Erythroblast (primary cell): ENCODE data around the gene PADI3.

Source experiments
- DNase-seq, 2 experiments: peaks; one replicate each; lab custom pipeline; 2025; lab: John Stamatoyannopoulos, UW
- GATA1 ChIP-seq: IDR thresholded peaks from 2 replicates; pipeline ENCODE4 v1.6.1; 2011; ENCODE audit warnings: low read depth, mild to moderate bottlenecking, control low read depth, low read length, moderate library complexity
- POLR2A ChIP-seq: IDR thresholded peaks from 2 replicates; pipeline ENCODE4 v1.6.1; 2011; ENCODE audit warnings: mild to moderate bottlenecking, low read length

Gene PADI3

DNA sequence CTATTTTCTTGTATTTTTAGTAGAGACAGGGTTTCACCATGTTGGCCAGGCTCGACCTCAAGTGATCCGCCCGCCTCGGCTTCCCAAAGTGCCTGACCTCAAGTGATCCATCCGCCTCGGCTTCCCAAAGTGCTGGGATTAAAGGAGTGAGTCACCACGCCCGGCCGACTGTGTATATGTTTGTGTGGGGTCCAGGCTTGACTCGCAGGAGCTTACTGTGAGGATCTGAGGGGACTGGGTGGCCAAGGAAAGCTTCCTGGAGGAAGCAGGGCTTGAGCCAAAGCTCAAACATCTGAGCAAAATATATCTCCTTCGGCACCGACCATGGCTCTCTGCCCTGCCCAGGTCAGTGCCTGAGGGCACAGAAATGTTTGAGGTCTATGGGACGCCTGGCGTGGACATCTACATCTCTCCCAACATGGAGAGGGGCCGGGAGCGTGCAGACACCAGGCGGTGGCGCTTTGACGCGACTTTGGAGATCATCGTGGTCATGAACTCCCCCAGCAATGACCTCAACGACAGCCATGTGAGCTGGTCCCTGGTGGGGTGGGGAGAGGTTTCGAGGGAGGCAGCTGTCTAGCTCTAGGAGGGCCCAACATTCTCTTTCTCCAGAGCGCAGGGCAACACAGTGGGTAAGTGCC lies 10.5 kb downstream of the PADI3 start:
- TF ChIP-seq POLR2A = no peak
- no peak for TF ChIP-seq GATA1
- DNase-seq = no peak

DNA sequence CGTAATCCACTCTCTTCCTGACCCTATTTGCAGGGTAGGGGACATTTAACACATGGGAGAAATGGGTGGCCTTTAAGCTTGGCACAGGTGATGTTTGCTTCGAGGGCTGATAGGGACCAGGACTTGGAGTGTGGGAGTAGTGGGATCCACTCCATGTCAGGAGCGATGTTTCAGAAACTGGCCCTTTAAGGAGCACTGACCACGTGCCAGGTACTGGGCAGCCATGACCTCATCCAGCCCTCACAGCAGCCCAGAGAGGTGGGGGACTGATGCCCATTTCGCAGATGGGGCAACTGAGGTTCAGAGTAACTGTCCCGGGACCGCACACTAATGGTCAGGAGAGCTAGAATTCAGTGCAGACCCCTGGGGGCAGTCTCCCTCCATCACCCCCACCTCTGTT lies 11.4 kb downstream of the PADI3 start:
- no peak for DNase-seq

DNA sequence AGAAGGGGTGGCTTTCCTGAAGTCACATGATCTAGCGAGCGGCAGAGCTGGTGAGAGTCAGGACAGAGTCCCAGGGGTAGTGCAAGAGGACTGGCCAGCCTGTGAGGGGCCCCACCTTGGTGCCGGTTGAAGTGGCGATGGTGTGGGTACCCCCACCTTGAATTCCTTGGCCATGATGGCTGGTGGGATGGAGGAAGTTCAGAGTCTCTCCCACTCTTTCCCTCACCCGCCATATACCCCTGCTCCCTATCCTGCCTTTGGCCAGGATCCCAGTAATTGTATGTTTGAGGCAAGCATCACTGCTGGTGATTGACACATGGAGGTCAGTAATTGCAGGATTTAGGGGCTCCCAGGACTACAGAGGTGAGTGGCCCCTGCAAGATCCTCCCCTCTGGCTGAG lies 11.8 kb downstream of the PADI3 start:
- TF ChIP-seq GATA1 = no peak
- no peak for TF ChIP-seq POLR2A
- no peak for DNase-seq

More for the DNA sequence above, 11.4 kb downstream of the PADI3 start:
- no peak for TF ChIP-seq POLR2A
- TF ChIP-seq GATA1 = no peak

DNA sequence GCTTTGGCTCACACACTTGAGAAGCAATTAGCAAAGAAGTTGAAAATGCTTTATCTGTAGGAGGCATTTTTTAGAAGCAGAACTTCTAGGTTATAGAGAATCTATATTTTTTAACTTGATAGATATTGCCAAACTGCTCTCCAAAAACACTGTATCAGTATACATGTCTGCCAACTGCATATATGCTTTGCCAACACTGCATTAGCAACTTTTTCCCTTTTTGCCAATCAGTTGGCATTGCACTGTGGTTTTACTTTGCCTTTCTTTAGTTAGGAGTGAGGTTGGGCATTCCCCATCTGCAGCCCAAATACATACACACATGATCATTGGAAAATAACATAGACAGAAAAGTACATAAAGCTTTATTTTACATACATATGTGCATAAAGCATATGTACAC lies 15.0 kb downstream of the PADI3 start:
- TF ChIP-seq GATA1 (no peak), POLR2A (no peak)

DNA sequence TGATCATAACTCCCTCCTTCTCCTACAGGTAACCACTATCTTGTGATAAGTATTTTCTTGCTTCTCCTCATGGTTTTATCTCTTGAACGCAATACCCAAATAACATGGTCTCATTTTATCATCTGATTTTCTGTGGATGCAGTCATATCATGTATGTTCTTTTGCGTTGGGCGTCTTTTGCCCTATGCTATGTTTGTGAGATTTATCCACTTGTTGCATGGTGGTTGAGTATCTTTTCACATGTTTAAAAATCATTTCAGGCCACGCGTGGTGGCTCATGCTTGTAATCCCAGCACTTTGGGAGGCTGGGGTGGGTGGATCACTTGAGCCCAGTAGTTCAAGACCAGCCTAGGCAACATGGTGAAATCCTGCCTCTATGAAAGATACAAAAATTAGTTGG lies 15.6 kb downstream of the PADI3 start:
- TF ChIP-seq GATA1 (no peak), POLR2A (no peak)
- DNase-seq = no peak

More for the DNA sequence above, 15.0 kb downstream of the PADI3 start:
- no peak for DNase-seq

DNA sequence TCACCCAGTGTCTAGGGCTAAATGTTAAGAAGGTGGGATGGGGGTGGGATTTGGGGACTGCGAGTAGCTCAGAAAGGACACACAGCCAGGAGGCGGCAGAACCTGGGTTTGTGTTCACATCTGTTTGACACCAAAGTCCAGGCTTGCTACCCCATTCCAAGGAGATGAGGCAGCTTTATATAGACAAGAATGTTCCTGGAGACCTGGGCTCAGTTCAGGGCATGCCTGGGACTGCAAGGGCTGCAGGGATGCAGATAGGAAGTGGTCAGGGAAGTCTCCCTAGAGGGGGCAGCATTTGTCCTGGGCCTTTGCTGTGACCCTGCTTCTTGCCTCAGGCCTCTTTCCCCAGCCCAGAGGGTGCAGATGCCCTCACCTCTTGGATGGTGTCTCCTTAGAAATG lies 16.3 kb downstream of the PADI3 start:
- no peak for DNase-seq
- TF ChIP-seq POLR2A (no peak), GATA1 (no peak)

DNA sequence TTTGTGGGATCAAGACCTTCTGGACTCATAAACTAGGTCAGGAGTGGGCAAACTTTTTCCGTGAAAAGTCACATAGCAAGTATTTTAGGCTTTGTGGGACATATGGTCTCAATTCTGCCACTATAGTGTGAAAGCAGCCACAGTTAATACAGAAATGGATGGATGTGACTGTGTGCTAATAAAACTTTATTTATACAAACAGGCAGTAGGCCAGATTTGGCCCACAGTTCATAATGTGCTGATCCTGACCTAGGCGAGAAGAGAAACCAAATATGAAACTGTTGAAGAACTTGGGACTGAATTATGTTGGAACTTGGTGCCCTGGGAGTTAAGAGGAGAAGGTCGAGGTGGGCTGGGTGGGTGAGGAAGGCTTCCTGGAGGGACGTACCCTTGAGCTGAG lies 17.1 kb downstream of the PADI3 start:
- TF ChIP-seq POLR2A (no peak), GATA1 (no peak)
- no peak for DNase-seq

DNA sequence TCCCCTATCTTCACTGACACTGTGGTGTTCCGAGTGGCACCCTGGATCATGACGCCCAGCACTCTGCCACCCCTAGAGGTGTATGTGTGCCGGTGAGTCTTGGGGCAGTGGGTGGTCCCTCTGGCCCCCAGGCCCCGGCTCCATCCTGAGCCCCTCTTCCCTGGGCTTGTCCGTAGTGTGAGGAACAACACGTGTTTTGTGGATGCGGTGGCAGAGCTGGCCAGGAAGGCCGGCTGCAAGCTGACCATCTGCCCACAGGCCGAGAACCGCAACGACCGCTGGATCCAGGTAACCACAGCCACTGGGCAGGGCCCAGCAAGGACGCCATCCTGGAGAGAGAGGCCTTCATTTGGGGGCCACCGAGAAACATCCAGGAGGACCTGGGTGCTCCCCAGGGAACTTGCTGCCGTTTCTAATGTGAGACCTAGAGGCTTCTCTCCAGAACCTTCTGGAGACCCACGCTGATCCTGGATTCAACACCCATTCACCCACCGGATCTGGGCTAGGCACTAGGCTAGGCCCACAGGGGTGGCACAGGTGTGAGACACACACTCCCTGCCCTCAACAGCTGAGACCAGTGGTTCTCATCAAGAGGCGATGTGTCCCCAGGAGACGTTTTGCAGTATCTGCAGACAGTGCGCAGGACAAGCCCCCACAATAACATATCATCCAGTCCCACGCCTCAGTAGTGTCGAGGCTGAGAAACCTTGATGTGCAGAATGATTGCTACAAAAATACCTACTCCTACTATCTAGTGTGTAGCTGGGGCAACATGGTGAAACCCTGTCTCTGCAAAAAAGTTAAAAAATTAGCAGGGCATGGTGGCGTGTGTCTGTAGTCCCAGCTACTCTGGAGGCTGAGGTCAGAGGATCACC lies 22.2 kb downstream of the PADI3 start:
- TF ChIP-seq POLR2A = no peak
- TF ChIP-seq GATA1 = no peak
- no peak for DNase-seq

DNA sequence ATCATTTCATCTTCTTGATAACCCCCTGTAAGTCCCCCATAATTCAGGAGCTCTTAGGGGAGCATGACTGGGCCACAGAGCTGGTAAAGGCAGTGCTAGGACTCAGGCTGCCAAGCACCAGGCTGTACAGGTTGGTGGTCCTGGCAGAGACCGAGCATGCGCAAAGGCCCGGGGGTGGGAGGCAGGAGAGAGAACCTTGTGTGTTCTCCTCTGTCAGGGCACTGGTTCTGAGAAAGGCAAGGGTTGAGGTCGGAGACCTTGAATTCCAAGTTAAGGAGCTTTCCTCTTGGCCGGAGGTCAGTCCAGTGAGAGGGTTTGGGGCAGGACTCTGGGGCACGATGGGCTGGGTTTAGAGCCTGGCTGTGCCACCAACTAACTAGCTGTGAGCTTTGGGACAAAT lies 23.2 kb downstream of the PADI3 start:
- TF ChIP-seq POLR2A (no peak), GATA1 (no peak)

DNA sequence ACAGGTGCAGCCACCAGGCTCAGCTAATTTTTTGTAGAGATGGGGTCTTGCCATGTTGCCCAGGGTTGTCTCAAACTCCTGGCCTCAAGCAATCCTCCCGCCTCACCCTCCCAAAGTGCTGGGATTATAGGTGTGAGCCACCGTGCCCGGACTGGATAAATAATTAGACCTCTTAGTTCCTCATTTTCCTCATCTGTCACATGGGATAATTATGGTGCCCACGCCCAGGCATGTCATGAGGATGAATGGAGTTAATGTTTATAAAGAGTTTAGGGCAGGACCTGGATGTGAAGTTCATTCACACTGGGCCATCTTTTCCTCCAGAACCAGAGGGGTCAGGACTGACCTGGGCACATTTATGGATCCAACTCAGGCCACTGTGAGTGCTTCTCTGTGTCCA lies 23.7 kb downstream of the PADI3 start:
- no peak for DNase-seq
- TF ChIP-seq POLR2A (no peak), GATA1 (no peak)

More for the DNA sequence above, 23.2 kb downstream of the PADI3 start:
- DNase-seq = no peak

DNA sequence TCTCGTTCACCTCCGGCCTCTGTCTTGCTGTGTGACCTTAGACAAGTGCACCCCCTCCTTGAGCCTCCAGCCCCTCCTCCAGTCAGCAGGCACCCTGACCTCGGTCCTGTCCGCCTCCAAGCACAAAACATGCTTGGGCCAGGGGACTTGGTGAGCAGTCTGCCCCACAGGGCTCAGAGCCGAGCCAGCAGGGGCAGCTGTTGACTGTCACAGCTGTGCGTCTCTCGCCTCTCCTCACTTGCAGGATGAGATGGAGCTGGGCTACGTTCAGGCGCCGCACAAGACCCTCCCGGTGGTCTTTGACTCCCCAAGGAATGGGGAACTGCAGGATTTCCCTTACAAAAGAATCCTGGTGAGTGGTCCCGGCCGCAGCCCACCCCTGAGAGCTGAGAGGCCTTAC lies 24.2 kb downstream of the PADI3 start:
- TF ChIP-seq POLR2A = no peak
- no peak for TF ChIP-seq GATA1
- no peak for DNase-seq

DNA sequence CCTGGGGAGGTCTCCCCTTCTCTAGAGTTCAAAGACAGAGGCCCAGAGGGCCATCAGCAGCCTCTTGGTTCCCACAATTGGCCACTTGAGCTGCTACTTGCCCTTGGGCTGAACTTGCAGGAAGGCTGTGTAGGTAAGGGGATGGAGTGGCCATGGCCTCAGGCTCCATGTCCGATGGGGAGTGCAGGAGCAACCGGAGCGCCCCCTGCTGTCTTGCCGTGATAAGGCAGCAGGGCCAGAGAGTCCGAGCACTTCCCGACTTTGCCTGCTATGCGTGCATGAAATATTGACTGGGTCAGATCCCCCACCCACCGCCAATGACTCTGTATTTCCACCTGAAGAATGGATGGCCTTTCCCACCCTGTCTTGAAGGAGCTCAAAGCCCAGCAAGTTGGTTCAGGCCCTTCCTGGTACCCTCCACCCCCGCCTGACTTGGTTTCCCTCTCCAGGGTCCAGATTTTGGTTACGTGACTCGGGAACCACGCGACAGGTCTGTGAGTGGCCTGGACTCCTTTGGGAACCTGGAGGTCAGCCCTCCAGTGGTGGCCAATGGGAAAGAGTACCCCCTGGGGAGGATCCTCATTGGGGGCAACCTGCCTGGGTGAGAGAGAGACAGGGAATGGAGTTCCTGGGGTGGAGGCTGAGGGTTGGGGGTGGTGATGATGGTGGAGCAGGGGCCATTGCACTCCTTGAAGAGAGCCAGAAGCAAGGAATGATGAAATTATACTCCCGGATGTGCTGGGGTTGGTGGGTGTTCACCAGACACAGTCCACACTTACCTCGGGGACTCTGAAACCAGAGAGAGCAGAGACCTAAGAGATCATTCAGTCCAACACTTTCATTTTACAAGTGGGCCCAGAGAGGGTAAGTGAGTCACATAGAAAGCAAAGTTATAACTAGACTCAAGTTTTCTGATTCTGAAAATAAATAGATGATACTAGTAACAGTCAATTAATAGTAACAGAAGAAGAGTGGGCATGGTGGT lies 25.6 kb downstream of the PADI3 start:
- peak; percentile 39 to 62 for DNase-seq
- no peak for TF ChIP-seq POLR2A
- TF ChIP-seq GATA1 = no peak

DNA sequence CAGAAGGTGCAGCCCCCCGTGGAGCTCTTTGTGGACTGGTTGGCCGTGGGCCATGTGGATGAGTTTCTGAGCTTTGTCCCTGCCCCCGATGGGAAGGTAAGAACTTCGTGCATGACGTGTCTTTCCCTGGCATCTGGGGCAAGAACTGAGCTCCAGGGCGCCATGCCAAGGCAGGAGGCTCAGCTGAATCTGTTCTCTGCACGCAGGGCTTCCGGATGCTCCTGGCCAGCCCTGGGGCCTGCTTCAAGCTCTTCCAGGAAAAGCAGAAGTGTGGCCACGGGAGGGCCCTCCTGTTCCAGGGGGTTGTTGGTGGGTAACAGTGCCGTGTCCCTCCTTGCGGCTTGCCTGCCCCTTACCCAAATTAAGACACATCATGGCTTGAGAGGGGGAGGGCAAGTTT lies 27.7 kb downstream of the PADI3 start:
- TF ChIP-seq GATA1 (no peak), POLR2A (no peak)

More for the DNA sequence above, 27.7 kb downstream of the PADI3 start:
- no peak for DNase-seq
